Neural cell (in vitro differentiated cells): ENCODE results near the gene ASPDH. TPM values are rescaled to one million over a fixed set of nuclear protein-coding genes. Genes with fewer than 3 reads are reported as not detected.

Experiments used
- H2AFZ ChIP-seq: fragments of 200-600, 300-800 bp; sonication (generic), shearing (Covaris generic); 2 replicates; pipeline ENCODE4 v1.6.0; 2014; ENCODE audit warnings: low read depth, mild to moderate bottlenecking, antibody characterized with exemption, low read length, moderate library complexity
- H3F3A ChIP-seq: fragments of 200-600 bp; shearing (Covaris generic); 2 replicates; pipeline ENCODE4 v1.6.1; 2016; ENCODE audit warnings: mild to moderate bottlenecking, moderate library complexity, mixed read lengths, antibody characterized with exemption, low read length; ENCODE audit not compliant: insufficient read depth, poor library complexity, severe bottlenecking
- H3K27ac ChIP-seq: fragments of 200-600, 300-800 bp; sonication (generic), shearing (Covaris generic); 2 replicates; pipeline ENCODE4 v1.5.1; 2014; ENCODE audit warnings: mild to moderate bottlenecking, low read length, moderate library complexity
- H3K27me3 ChIP-seq: fragments of 300-800, 200-600 bp; sonication (generic), shearing (Covaris generic); 2 replicates; pipeline ENCODE4 v1.6.0; 2014; ENCODE audit warnings: mild to moderate bottlenecking, low read depth, low read length, moderate library complexity; ENCODE audit not compliant: insufficient read depth
- H3K36me3 ChIP-seq: fragments of 300-800, 200-600 bp; sonication (generic), shearing (Covaris generic); 2 replicates; pipeline ENCODE4 v1.5.1; 2014; ENCODE audit warnings: mild to moderate bottlenecking, antibody characterized with exemption, low read length, moderate library complexity; ENCODE audit not compliant: insufficient read depth
- H3K4me2 ChIP-seq: fragments of 300-800, 200-600 bp; sonication (generic), shearing (Covaris generic); 2 replicates; pipeline ENCODE4 v1.6.0; 2014; ENCODE audit warnings: mild to moderate bottlenecking, low read length
- H3K4me3 ChIP-seq: fragments of 300-800, 200-600 bp; sonication (generic), shearing (Covaris generic); 2 replicates; pipeline ENCODE4 v1.5.1; 2014; ENCODE audit warnings: mild to moderate bottlenecking, low read length, moderate library complexity
- H3K79me2 ChIP-seq: fragments of 200-600 bp; shearing (Covaris generic); replicated peaks from 2 replicates; pipeline ENCODE4 v1.6.0; 2014; ENCODE audit warnings: mild to moderate bottlenecking, low read length, moderate library complexity; ENCODE audit not compliant: insufficient read depth
- H3K9ac ChIP-seq: fragments of 300-800, 200-600 bp; sonication (generic), shearing (Covaris generic); 2 replicates; pipeline ENCODE4 v1.6.1; 2016; ENCODE audit warnings: mild to moderate bottlenecking, low read length, mixed read lengths
- H3K9me2 ChIP-seq: fragments of 200-600 bp; shearing (Covaris generic); 2 replicates; pipeline ENCODE4 v1.6.1; 2016; ENCODE audit warnings: mild to moderate bottlenecking, low read length, mixed read lengths; ENCODE audit not compliant: insufficient read depth
- H3K9me3 ChIP-seq: fragments of 200-600, 300-800 bp; sonication (generic), shearing (Covaris generic); 2 replicates; pipeline ENCODE4 v1.6.1; 2016; ENCODE audit warnings: mild to moderate bottlenecking, mixed run types, low read length, moderate library complexity, mixed read lengths
- H4K20me1 ChIP-seq: fragments of 200-600 bp; shearing (Covaris generic); 2 replicates; pipeline ENCODE4 v1.6.1; 2016; ENCODE audit warnings: mild to moderate bottlenecking, mixed run types; ENCODE audit not compliant: insufficient read depth
- CTCF ChIP-seq: fragments of 450-650 bp; IDR thresholded peaks from 2 replicates; pipeline ENCODE4 v1.5.1; 2014; ENCODE audit warnings: antibody characterized with exemption, mild to moderate bottlenecking, moderate library complexity; ENCODE audit not compliant: poor library complexity, severe bottlenecking
- EP300 ChIP-seq: fragments of 450-650 bp; conservative IDR thresholded peaks from 2 replicates; pipeline ENCODE4 v1.6.1; 2014; ENCODE audit warnings: antibody characterized with exemption, mild to moderate bottlenecking, moderate library complexity; ENCODE audit not compliant: poor library complexity, severe bottlenecking
- EZH2 ChIP-seq: fragments of 200-600, 300-800 bp; shearing (Covaris generic), sonication (generic); IDR thresholded peaks from 2 replicates; pipeline ENCODE4 v1.6.1; 2014; ENCODE audit warnings: antibody characterized with exemption, low read length, borderline replicate concordance, mild to moderate bottlenecking; ENCODE audit not compliant: insufficient read depth, poor library complexity, severe bottlenecking
- MXI1 ChIP-seq: fragments of 450-650 bp; conservative IDR thresholded peaks from 2 replicates; pipeline ENCODE4 v1.6.1; 2014; ENCODE audit warnings: antibody characterized with exemption, mild to moderate bottlenecking; ENCODE audit not compliant: poor library complexity, severe bottlenecking
- POLR2AphosphoS5 ChIP-seq: IDR thresholded peaks from 2 replicates; pipeline ENCODE4 v1.6.1; 2012
- RAD21 ChIP-seq: fragments of 450-650 bp; conservative IDR thresholded peaks from 2 replicates; pipeline ENCODE4 v1.6.1; 2014; ENCODE audit warnings: antibody characterized with exemption, mild to moderate bottlenecking, moderate library complexity
- REST ChIP-seq: IDR thresholded peaks from 2 replicates; pipeline ENCODE4 v1.6.1; 2012; ENCODE audit warnings: borderline replicate concordance
- SMC3 ChIP-seq: fragments of 450-650 bp; conservative IDR thresholded peaks from 2 replicates; pipeline ENCODE4 v1.6.1; 2014; ENCODE audit warnings: antibody characterized with exemption, mild to moderate bottlenecking, moderate library complexity; ENCODE audit not compliant: poor library complexity
- TAF1 ChIP-seq: IDR thresholded peaks from 2 replicates; pipeline ENCODE4 v1.6.1; 2012; ENCODE audit warnings: low read depth
- polyA plus RNA-seq: library from polyadenylated mRNA; depleted of rRNA; stranded (reverse); fragments of >200 nt; gene quantifications from 2 replicates; pipeline ENCODE4 v1.2.3, GENCODE V29; 2014

The ASPDH gene
- polyA plus RNA-seq, 1 donor from 2014 or later: not detected

- Histone ChIP-seq H3K4me3 (no peak overlapping the region), H3K27ac (no peak overlapping the region), H3K4me2 (no peak overlapping the region), H3K9ac (no peak overlapping the region), H2AFZ (no peak overlapping the region), H3K9me2 (no peaks in the 10 kb centered on the region), H3K27me3 (no peaks in the 10 kb centered on the region), H3K36me3 (peaks cover 4% of the 10 kb centered on the region), H3F3A (no peaks in the 10 kb centered on the region), H4K20me1 (peaks cover 16% of the 10 kb centered on the region), H3K9me3 (no peaks in the 10 kb centered on the region), H3K79me2 (peaks cover 75% of the 10 kb centered on the region)
- no peak for TF ChIP-seq MXI1
- no peak for TF ChIP-seq TAF1
- no peak for TF ChIP-seq CTCF
- no peak for TF ChIP-seq SMC3
- TF ChIP-seq REST: no peak
- TF ChIP-seq EP300: no peak
- TF ChIP-seq EZH2: no peak
- no peak for TF ChIP-seq POLR2AphosphoS5
- TF ChIP-seq RAD21: no peak
Observed at GRCh38 chr19:50555033-50555432, 41.3 kb upstream of the ASPDH start.

- no peaks in the 10 kb centered on the region for H3K9me3 ChIP-seq
- H3F3A ChIP-seq: no peaks in the 10 kb centered on the region
- H3K27me3 ChIP-seq: no peaks in the 10 kb centered on the region
- H3K36me3 ChIP-seq: peaks cover 4% of the 10 kb centered on the region
- peaks cover 19% of the 10 kb centered on the region for H4K20me1 ChIP-seq
- no peak for TF ChIP-seq MXI1
- no peak for TF ChIP-seq TAF1
- TF ChIP-seq EZH2: no peak
- TF ChIP-seq SMC3: no peak
- TF ChIP-seq EP300: no peak
- TF ChIP-seq RAD21: no peak
- no peak for TF ChIP-seq CTCF
- no peak for TF ChIP-seq POLR2AphosphoS5
- TF ChIP-seq REST: no peak
- no peak overlapping the region for H3K4me2 ChIP-seq
- no peak overlapping the region for H3K4me3 ChIP-seq
- H3K79me2 ChIP-seq: peaks cover 79% of the 10 kb centered on the region
- no peak overlapping the region for H3K27ac ChIP-seq
- H2AFZ ChIP-seq: no peak overlapping the region
- H3K9me2 ChIP-seq: no peaks in the 10 kb centered on the region
- no peak overlapping the region for H3K9ac ChIP-seq
Observed at GRCh38 chr19:50554212-50554611, 40.5 kb upstream of the ASPDH start.
